Esophagus muscularis mucosa (tissue), 3 donors: ENCODE measurements around the gene LCA5L.

Experiments
- POLR2AphosphoS5 ChIP-seq, 2 donors: sonication (generic); formaldehyde crosslinking; IDR thresholded peaks; one replicate each; pipeline ENCODE4 v1.6.1; 2017; ENCODE audit warnings: antibody characterized with exemption in 2 of 2
- TF ChIP-seq, protein P1 (sequence below), 3 experiments: fragments of 200-600 bp in 2 of 3; fragments of 450-650 bp in 1 of 3; sonication (generic) in 2 of 3; IDR thresholded peaks; one replicate each; pipeline ENCODE4 v1.5.1; 2017 to 2019; ENCODE audit warnings: antibody characterized with exemption in 3 of 3, mild to moderate bottlenecking in 2 of 3, moderate library complexity in 1 of 3

- peak in 1 of 2 donors; percentile 53 for TF ChIP-seq POLR2AphosphoS5 (IDR thresholded peaks at IDR 0.05)
- TF ChIP-seq, protein P1, sequence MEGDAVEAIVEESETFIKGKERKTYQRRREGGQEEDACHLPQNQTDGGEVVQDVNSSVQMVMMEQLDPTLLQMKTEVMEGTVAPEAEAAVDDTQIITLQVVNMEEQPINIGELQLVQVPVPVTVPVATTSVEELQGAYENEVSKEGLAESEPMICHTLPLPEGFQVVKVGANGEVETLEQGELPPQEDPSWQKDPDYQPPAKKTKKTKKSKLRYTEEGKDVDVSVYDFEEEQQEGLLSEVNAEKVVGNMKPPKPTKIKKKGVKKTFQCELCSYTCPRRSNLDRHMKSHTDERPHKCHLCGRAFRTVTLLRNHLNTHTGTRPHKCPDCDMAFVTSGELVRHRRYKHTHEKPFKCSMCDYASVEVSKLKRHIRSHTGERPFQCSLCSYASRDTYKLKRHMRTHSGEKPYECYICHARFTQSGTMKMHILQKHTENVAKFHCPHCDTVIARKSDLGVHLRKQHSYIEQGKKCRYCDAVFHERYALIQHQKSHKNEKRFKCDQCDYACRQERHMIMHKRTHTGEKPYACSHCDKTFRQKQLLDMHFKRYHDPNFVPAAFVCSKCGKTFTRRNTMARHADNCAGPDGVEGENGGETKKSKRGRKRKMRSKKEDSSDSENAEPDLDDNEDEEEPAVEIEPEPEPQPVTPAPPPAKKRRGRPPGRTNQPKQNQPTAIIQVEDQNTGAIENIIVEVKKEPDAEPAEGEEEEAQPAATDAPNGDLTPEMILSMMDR (IDR thresholded peaks at IDR 0.05), result no peak
These were observed 977 bp downstream of the LCA5L start for GRCh38 chr21:39444421-39445180.
